22Rv1 (cell line): ENCODE measurements around the gene COL6A3.

Experiments
- H3K27ac ChIP-seq: fragments of 450-650 bp; 2 replicates; pipeline ENCODE4 v1.5.1; 2017
- CTCF ChIP-seq: fragments of 450-650 bp; IDR thresholded peaks from 2 replicates; pipeline ENCODE4 v1.5.1; 2017; ENCODE audit warnings: mild to moderate bottlenecking
- ZFX ChIP-seq: fragments of 450-650 bp; IDR thresholded peaks from 2 replicates; pipeline ENCODE4 v1.6.1; 2017; ENCODE audit warnings: antibody characterized with exemption, borderline replicate concordance

Gene COL6A3

GRCh38 chr2:237393523-237393922 is 20.4 kb downstream of the COL6A3 start:
- TF ChIP-seq ZFX (no peak), CTCF (no peak)
- H3K27ac ChIP-seq, result no peak overlapping the region

DNA sequence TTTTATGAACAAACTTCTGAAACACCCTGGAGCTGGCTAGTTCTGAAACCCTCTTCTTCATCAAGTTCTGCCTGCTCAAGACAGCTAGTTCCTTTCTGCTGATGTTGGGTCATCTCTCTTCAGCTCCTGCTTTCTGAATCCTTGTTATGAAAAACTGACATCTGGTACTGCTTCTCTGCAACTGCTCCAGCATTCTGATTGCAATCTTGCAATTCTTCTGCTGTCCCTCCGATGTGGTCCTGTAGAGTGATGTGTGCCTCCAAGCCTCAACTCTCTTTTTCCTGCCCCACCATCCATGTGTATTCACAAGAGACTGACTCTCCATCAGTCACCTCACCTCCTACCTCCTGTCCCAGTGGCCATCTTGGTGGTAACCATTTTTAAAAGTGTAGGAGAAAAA is 21.8 kb downstream of the COL6A3 start:
- no peak overlapping the region for H3K27ac ChIP-seq
- no peak for TF ChIP-seq ZFX
- TF ChIP-seq CTCF, result no peak

DNA sequence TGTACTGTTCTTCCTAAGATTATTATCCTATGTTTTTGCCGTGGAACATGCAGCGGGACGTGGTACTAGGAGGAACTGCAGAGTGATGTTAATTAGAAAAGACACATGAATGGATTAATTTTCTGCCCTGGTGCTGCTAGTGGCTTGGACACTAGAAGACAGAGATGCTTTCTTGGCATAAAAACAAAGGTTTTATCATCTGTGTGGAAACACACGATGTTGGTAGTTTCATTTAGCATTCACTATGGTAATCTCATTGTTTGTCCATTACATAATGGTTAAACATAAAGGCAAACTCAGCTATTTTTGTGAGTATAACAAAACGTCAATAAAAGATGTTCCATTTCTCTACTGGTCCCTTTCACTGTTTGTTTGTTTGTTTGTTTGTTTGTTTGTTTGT is 22.8 kb downstream of the COL6A3 start:
- no peak for TF ChIP-seq CTCF
- TF ChIP-seq ZFX, result no peak
- H3K27ac ChIP-seq, result no peak overlapping the region

DNA sequence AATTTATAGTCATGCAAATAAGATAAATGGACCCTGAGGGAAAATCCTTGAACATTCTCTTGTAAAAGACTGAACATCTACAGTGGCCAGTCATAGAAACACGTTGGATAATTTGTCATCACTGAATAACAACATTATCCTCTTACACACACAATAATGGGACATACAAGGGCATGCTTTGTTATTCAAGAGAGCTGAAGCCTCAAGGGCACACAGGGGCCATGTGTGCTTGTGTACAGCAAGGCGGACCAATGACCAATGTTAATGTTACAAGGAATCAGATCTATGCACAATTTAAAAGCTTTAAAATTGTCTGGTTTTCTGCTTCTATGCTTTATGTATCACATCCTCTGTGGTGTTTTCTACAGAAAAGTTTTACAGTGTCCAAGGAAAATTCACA is 23.7 kb downstream of the COL6A3 start:
- TF ChIP-seq CTCF (no peak), ZFX (no peak)
- H3K27ac ChIP-seq, result no peak overlapping the region

DNA sequence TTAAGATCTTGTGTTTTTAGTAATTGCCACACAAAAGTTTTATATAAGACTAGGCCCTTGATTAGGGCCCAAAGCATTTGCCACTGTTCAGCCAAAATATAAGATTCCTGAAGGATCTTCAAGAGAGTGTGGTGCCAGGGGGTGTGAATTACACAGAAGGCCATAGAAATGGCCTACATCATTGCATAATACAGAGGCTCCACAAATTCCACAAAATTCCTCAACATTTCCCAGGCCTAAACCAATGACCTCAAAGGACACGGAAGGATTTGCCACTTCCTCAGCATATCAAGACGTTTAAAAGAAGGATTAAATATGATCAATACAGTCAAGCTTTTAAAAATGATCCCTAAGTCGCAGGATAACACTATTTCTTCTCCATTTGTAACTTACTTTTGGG is 24.1 kb downstream of the COL6A3 start:
- TF ChIP-seq ZFX, result no peak
- no peak for TF ChIP-seq CTCF
- no peak overlapping the region for H3K27ac ChIP-seq

DNA sequence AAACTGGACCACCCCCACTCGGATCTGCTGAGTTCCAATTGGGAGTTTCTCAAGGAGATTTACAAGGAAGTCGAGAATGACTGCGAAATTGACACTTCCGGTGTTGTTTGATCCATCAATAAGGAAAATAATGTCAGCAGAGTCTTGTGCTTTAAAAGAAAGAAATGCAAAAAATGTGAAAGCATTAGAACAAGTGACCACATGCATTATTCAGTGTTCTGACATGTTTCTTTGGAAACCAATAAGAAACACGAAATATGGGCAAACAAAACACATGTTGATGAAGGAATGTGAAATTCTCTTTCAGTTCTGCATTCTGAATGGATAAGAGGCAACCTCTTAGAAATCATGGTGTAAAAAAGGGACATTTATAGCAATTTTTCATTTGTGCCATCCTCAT is 25.9 kb downstream of the COL6A3 start:
- no peak for TF ChIP-seq CTCF
- TF ChIP-seq ZFX, result no peak
- H3K27ac ChIP-seq, result no peak overlapping the region

- no peak overlapping the region for H3K27ac ChIP-seq
- no peak for TF ChIP-seq ZFX
- TF ChIP-seq CTCF, result no peak
Observed at GRCh38 chr2:237384672-237385020, 29.3 kb downstream of the COL6A3 start.
